NCI-H510A treated with DMSO at 0.1 percent for 48 hours (cell line): ENCODE results near the gene COL7A1.
"Not testable (repeated sequence)": the region's sequence is repeated elsewhere in the genome, so short reads cannot be mapped to it uniquely, and the experiment has no call there.

Experiments used
- DNase-seq: peaks from one replicate; lab custom pipeline; 2025; lab: John Stamatoyannopoulos, UW

COL7A1 gene

GRCh38 chr3:48563382-48563918 is 31.7 kb downstream of the COL7A1 start, which contains the start of gene UCN2:
Gene UCN2, minus strand, starts transcription at chr3:48563781. Its CDS starts 657 bp downstream, at chr3:48563124.
- DNase-seq: no peak

DNA sequence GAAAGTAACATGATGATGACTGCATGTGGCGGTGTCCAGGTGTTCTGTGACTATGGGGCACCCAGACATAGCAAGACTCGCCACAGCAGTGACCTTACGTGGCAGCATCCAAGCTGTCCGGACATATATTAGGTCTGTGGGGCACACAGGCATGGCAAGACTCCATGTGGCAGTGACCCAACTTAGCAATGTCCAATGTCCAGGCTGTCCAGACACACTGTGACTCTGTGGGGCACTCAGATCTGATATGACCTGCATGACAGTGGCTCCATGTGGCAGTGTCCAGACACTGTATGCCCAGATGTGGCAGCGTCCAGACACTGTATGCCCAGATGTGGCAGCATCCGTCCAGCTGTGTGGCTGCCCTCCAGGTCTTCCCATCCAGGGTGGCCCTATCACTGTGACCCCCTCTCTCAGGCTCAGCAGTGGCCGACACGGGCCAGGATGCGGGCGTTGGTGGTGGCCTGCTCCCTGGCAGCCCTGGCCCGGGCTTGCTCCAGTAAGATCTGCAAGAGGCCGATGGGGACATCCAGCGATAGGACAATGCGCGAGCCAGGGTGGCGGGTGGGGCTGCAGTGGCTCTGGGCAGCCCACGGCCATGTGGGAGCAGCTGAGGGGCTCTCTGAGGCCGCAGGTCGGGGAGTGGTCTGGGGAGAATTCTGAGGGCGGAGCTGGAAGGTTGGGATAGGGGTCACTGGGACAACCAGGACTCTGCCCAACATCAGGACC is 32.6 kb downstream of the COL7A1 start:
- DNase-seq: no peak

GRCh38 chr3:48561045-48561736 is 33.9 kb downstream of the COL7A1 start:
- no peak for DNase-seq

- DNase-seq: peak; percentile 10
Observed at GRCh38 chr3:48560648-48561018, 34.5 kb downstream of the COL7A1 start.

DNA sequence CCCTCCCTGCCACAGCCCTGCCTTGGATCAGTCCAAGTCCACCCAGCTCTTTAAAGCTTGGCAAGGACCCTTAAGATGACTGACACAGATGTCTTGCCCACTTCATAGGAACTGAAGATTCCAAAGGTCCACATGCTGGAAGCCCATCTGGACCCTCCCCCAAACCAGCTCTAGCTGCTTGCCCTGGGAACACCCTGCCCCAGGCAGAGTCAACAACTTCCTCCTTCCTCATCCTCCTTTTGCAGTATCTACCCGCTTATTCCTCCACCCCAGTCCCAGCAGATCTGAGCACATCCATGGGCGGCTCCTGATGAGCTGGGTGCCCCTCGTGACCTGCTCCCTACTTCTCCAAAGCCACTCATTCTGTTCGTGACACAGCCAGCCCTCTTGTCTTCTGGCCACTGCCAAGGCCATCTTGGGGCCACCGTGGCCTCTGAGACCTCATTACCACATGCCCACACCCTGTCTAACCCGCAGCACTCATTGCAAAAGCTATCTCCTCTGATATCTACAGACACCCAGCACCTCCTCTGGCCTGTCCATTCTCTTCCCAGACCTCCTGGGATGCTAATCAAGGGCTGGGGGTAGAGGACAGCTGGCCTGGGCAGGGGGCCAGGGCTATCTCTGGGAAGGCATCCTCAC is 36.5 kb downstream of the COL7A1 start:
- no peak for DNase-seq

DNA sequence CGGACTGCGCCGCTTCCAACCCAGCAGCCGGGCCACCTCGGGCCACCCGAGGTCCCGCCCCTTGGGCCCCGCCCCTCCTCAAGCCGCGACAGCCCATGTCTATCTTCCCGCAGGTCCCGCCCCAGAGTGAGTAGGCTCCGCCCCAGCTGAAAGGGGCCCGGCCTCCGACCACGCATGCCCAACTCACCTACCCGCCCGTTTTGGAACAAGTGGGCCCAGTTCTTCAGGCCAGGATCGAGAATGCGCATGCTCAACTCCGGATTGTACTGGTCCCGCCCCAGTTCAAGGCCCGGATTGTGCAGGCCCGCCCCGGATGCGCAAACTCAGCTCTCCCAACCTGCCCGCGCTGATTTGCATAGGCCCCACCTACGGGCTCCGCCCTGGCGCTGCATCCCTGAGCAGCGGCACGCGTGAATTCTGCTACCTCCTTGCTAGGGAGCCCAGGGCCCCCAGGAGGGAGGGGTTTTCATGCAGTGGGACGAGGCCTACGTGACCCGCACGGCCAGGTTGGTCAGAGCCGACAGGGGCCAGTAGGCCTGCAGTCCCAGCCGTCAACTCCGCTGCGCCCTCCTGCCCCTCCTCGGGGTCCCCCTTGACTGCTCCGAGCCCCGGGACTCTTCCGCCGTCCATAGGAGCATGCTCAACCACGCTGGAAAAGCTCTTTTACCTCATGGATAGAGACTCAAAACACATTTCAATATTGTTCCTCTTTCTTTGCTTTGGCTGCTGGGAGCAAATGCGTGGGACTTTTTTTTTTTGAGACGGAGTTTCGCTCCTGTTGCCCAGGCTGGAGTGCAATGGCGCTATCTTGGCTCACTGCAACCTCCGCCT is 38.1 kb downstream of the COL7A1 start, which contains the start of gene PFKFB4:
Gene PFKFB4 (minus strand): TSS at position 8 of the 831 bp plus-strand sequence. CDS start 26 bp downstream, outside the sequence.
- DNase-seq: peak; percentile 92

GRCh38 chr3:48555949-48556795 is 39.0 kb downstream of the COL7A1 start:
- no peak for DNase-seq

- DNase-seq: no peak
Observed at GRCh38 chr3:48555231-48555948, 39.7 kb downstream of the COL7A1 start.

GRCh38 chr3:48553886-48554845 is 41.0 kb downstream of the COL7A1 start:
- DNase-seq: no peak

GRCh38 chr3:48553361-48553760 is 41.8 kb downstream of the COL7A1 start:
- no peak for DNase-seq

- DNase-seq: peak; percentile 31
Observed at GRCh38 chr3:48552111-48552951, 42.8 kb downstream of the COL7A1 start.

- DNase-seq: not testable (repeated sequence)
Observed at GRCh38 chr3:48551651-48552050, 43.5 kb downstream of the COL7A1 start.

DNA sequence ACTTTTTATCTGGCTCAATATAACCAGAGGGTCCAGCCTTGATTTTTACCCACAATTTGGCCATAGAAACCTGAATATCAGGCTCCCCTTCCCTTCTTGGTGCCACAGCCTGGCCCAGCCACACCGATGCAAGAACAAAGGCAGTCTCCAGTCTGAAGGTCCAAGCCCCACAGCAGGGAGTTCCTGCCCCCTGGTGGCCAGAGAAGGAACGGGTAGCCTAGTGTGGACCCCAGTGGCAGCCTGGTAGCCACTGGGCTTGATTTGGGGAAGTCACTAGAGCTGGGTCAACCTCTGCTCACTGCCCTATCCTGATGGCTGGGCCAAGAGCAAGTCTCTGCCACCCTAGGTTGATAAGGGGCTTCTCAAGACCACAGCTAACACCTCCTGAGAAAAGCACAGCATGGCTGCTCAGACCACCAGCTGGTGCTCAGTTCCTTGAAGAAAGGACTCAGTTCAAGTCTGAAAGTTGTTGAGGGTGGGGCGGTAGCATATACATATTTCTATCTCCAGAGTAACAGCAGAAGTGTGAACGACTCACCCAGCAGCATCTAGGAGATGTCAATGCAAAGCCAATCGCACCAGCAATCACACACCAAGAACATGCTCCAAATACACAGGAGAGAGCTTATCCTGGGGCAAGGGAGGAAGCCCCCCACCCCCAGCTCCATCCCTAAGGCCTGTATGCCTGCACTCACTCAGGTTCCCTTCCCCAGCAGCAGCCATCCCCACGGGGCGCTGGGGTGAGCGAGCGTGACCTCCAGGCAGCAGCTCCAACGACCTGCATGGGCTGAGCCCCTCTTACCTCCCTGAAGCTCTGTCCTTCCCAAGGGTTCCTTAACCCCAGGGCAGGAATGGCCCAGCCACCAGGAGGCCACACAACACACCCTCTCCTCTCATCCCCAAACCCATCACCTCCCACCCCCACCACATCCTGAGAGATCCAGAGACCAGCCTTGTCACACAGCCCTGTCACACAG is 46.1 kb downstream of the COL7A1 start:
- DNase-seq: peak; percentile 39

- no peak for DNase-seq
Observed at GRCh38 chr3:48548126-48548525, 47.0 kb downstream of the COL7A1 start.

DNA sequence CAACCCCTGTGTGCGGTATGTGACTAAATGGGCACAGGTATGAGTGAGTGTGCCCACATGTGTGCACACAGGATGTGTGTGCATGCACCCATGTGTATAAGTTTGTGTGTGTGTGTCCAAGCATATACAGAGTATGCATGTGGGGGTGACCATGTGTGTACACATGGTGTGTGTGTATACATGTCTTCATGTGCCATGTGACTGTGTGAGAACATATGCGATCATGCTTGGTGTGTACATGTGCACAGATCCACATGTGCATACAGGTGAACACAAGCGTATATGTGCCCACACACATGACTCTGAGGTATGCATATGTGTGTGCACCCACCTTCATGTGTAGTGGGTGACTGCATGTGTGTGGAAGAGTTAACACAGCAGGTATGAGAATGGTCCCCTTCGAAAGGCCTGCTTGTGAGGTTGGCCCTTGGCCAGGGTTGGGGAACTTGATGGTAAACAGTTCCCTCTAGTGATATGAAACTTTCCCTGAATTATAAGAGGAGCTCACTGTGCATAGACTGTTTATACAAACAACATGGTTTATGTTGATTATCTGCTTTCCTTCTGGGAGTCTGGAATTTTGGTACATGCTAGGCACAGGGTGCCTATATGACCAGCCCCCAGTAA is 48.8 kb downstream of the COL7A1 start:
- no peak for DNase-seq

- no peak for DNase-seq
Observed at GRCh38 chr3:48544141-48544540, 51.0 kb downstream of the COL7A1 start.
